HCEC 1CT (cell line): ENCODE results near the gene SMARCAD1.
"Not testable (repeated sequence)": the region's sequence is repeated elsewhere in the genome, so short reads cannot be mapped to it uniquely, and the experiment has no call there.

ENCODE experiments used
- DNase-seq: peaks from one replicate; pipeline ENCODE4 v3.0.0-alpha.2; 2017

The SMARCAD1 gene

DNA sequence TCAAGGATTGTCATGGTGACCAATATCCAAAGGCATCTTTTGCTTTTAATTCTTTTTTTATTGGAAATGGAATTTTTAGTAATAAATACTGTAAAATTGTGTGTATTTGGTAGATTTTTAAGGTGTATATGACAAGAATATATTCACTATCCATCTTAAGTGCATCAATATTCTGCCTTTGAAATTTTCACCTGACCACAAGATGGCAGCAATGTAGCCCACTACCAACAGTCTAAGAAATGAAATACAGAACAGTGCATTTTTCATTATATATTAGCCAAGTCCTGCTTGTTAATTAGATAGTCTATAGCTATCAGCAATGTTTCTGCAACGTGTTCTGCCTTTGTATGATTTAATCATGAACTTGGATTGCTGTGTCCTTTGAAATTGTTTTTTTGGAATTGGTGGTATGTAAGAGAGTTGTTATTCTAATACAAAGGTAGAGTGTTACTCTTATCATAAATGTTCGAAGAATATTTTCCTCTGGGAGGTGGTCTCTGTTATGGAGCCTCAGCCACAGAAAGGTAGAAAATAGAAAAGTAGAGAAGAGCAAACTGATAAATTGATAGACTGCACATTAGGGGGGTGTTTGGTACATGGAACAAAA, 96.8 kb downstream of the SMARCAD1 start:
- DNase-seq = peak; percentile 3

DNA sequence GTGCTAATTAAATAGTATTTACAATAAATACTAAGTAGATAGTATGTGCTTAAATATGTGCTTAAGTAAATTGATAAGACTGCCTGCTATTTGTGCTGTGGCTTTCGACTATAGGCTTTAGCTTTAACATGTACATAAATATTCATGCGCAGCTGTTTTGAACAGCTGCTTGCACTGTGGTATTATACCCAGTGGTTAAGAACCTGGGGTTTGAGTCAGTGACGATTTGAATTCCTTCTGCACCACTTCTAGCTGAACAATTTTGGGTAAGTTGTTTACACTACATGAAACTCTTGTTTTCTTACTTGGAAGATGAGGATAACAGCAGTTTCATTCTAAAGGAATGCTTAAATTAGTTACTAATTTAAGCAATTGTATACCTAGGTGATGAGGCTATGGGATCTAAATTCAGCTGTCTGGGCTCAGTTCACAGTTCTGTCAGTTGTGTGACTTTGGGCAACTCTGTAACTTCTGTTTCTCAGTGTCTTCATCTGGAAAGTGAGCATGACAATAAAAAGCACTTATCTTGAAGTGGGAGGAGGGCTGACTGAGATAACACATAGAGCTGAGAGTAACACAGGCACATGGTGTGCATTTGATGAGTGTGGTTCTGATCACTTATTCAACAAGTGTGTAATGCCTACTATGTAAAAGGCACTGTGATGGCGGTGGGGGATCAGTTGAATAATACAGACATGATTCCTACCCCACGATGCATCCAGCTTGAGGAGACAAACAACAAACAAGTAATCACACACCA, 98.0 kb downstream of the SMARCAD1 start:
- DNase-seq = peak; percentile 4

DNA sequence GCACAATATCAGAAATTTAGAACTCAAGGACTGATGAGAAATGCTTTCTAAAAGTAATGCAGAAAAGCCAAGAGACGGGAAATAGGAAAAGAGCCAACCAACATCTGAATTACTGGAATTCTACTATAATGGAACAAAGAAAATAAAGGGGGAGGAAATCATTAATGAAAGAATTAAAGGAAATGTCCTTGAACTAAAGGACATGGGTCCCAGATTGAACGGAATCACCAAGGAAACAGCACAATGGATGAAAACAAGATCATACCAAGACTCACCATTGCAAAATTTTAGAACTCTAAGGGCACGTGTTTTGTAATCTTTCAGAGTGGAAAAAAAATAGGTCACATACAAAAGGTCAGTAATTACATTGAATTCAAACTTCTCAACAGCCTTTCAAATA, 99.0 kb downstream of the SMARCAD1 start:
- DNase-seq = no peak

DNA sequence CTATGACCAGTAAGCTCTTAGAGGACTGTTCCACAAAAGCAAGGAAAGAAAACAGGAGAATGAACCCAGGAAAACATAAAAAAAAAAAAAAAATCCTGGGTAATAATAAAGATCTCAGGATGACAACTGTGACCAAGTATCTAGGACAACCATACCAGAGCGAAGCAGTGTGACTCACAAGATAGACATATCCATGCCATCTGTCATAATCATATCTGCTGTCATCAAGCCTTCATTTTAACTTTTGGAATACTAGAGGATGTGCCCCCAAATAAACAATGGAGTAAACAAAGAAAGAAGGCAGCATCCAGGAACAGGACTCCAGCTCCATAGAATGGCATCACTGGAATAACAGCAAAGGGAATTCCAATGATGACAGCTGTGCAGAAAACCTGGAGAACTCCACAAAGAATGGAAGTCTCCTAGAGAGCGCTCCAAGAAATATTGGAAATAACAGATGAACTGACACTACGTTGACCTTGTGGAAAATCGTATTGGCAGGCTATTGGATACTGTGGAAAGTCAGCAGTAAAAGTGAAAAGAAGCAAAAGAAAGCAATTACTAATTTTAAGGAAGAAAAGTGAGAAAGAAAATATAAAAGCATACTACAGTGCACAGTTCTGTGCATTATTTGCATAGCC, 99.7 kb downstream of the SMARCAD1 start:
- DNase-seq = no peak

DNA sequence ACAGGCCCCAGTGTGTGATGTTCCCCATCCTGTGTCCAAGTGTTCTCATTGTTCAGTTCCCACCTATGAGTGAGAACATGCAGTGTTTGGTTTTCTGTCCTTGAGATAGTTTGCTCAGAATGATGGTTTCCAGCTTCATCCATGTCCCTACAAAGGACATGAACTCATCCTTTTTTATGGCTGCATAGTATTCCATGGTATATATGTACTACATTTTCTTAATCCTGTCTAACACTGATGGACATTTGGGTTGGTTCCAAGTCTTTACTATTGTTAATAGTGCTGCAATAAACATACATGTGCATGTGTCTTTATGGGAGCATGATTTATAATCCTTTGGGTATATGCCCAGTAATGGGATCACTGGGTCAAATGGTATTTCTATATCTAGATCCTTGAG, 112.3 kb downstream of the SMARCAD1 start:
- not testable (repeated sequence) for DNase-seq

DNA sequence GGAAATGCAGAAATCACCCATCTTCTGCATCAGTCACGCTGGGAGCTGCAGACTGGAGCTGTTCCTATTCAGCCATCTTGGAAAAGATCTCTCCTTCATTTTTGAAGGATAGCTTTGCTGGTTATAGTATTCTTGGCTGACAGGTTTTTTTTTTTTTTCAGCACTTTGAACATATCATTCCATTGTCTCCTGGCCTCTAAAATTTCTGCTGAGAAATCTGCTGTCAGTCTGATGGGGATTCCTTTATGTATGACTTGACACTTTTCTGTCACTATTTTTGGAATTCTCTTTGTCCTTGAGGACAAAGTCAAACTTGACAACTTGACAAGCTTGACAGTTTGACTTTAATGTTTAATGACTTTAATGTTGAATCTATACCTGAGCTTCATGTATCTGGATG, 118.2 kb downstream of the SMARCAD1 start:
- no peak for DNase-seq

DNA sequence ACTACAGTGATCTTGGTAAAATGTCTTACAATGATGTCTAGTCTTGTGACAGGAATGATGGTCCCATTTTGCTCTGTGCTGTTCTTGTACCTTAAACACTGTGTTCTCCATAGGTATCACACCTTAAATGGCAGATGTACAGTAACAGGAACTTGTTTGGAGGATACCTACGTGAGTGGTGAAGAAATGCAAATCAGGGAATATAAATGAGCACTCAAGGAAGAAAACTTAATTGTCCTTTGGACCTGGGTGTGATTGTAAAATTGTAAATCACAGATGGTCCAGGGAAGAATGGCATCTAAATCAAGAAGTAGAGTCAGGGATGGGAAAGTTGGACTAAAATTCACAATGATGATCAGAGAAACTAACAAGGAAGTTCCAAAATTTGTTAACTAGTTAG, 122.3 kb downstream of the SMARCAD1 start:
- no peak for DNase-seq

DNA sequence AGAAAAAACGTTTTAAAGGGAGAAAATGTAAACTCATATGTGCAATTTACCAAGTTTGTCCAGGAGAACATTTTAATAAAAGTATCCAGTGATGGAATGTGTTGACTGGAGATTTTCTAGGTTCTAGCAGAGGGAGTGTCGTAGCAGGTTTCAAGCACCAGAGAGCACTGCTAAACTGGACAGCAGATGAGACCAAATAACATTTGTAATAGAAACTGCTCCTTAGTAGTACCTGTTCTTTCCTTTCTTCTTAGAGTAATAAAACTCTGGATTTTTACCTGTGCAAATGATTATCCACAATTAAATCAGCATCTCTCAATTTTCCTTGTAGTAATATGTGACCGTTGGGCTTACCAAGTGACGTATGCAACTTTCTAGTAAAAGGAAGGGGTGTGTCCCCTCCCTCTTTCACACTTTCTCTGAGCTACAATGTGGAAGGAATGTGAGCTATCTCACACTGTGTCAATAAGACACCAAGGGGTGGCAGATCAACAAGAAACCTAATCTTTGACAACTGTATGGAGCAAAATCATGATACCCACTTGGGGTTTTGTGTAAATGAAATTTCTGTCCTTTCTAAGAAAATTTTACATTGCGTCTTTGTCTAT, 125.4 kb downstream of the SMARCAD1 start:
- no peak for DNase-seq

DNA sequence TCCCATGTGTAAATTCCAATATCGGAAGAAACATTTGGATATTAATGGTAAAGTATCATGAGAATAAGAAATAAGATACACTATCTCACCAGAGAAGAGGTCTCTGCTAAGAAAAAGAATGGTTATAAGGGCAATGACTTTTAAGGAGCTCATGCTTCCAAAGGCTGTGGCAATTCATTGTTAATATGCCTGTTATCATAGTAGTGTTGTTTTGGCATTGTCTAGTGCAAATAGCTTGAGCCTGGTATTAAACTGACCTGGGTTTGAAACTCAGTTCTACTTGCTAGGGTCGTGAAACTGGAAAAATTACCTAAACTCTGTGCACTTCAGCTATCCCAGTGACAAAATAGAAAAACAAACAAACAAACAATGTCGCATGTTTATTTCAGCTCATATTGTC, 126.2 kb downstream of the SMARCAD1 start:
- DNase-seq = no peak

DNA sequence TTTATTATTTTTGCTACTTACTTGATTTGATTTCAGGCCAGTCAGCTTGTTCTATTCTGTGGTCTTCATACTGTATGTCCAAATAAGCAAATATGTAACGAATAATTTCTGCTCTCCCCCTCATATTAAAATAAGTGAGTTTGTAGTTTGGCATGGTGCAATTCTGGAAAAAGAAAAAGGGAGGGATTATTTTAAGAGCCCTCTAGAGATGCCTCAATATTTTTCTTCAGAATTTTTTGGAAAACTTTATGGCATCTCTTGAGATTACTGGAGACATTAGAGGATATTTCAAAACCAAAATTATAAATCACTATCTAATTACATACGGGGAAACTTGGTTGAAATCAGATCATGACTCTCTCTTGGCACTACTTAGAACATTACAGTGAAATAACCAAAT, 126.8 kb downstream of the SMARCAD1 start:
- DNase-seq = no peak

DNA sequence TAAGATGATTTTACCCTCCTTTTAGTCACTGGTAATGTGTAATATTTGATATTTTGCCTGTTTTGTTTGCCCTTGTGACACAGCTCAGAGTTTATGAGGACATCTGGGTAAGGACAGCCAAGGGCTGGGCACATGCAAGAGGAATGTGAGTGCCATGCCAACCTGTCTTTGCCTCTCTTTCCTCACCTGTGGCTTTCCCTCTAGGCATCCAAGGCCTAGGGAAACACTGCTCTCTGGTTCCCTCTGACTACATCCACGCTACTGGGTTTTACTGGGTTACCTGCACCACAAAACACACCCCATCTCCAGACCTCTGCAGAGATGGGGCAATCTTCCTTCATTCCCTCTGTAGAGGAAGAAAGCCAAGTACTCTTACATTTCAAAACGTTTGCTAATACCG, 127.3 kb downstream of the SMARCAD1 start:
- no peak for DNase-seq

DNA sequence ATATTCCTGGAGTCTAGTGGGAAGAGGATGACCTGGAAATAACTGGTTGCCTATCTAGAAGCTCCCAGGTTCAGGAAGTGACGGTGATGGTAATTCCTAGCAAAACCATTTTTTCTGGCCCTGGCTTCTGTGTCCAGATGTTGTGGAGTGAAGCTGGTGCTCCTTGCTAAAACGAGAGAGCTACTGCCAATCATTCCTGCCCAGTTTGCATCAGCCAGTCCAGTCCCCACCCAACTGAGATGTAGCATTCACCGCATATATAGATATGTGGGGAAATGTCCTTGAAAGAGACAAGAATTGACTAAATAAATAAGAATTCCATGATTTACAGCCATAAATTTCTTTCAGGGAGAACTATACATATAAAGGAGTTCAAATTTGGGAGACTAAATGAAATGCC, 128.6 kb downstream of the SMARCAD1 start:
- DNase-seq = no peak

DNA sequence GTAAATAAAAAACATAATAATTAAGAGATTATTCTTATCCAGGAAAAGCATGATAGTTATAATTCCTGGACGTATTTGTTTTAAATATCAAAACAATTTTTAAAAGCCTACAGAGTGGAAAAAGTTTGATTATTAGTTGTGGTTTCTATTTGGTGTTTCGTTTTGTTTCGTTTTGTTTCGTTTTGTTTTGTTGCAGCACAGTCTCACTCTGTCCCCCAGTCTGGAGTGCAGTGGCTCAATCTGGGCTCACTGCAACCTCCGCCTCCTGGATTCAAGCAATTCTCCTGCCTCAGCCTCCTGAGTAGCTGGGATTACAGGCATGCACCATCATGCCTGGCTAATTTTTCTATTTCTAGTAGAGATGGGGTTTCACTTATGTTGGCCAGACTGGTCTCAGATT, 129.1 kb downstream of the SMARCAD1 start:
- DNase-seq = not testable (repeated sequence)

DNA sequence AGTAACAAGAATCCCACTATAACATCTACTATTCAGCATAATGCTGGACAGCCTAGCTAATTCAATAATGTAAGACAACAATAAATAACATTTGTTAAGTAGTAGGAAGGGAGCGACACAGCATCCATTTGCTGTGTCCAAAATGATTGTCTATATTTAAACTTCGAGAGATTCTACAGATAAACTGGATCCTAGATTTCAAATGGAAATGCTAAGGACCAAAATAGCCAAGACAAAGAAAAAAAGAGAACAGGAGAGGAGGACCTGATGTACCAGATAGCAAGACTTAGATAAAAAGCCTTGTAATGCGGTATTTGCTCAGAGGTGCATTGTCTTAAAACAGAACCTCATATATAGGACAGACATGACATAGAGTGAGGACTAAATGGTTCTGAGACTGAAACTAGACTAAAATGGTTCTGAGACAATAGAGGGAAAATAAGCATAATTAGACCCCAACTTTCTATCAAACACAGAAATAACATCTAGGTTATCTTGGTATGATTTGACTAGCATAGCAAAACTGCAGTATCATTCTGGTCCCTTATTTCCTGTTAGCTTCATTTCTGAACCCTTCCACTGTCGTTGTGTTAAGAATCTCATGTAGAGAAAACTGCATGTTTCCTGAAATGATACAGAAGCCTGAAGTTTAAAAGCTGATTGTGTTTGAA, 131.2 kb downstream of the SMARCAD1 start:
- DNase-seq = no peak

DNA sequence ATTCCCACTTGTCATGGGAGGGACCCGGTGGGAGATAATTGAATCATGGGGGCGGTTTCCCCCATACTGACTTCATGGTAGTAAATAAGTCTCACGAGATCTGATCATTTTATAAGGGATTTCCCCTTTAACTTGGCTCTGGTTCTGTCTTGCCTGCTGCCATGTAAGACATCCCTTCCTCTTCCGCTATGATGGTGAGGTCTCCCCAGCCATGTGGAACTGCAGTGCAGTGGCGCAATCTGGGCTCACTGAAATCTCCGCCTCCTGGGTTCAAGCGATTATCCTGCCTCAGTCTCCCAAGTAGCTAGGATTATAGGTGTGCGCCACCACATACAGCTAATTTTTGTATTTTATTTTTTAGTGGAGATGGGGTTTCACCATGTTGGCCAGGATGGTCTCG, 132.1 kb downstream of the SMARCAD1 start:
- DNase-seq = no peak
